Glomerular endothelial cell (primary cell): ENCODE results near the gene MAP2K6. TPM values are rescaled to one million over a fixed set of nuclear protein-coding genes. Genes with fewer than 3 reads are reported as not detected.

ENCODE experiments used
- DNase-seq: peaks from one replicate; pipeline ENCODE4 v3.0.0-alpha.2; 2011; ENCODE audit warnings: low read depth, low spot score; ENCODE audit errors: extremely low read depth
- total RNA-seq: library from RNA; depleted of rRNA; stranded (reverse); fragments of >200 nt; gene quantifications from 2 replicates; pipeline ENCODE4 v1.2.3, GENCODE V29; 2015

MAP2K6 gene
- total RNA-seq, 1 donor from 2014 or later, result 8.8 TPM

DNA sequence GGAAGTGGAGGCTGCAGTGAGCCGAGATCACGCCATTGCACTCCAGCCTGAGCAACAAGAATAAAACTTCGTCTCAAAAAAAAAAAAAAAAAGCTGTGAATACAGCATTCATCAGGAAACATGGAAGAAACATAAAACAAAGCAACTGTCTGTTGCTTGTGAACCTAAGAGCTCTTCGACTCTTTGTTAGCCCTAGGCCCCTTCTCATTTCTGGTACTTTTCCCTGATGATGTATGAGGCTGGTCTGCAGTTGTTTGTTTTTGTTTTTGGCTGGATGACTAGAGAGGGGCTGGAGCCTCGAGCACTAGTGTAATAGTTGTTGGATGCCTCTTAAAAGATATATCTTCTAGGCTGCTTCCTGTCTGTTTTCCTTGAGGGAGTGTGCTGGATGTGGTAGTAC, 113.5 kb downstream of the MAP2K6 start:
- DNase-seq, result no peak

- no peak for DNase-seq
These were observed 119.2 kb downstream of the MAP2K6 start for GRCh38 chr17:69533481-69534234.

GRCh38 chr17:69534235-69534621, 119.7 kb downstream of the MAP2K6 start:
- no peak for DNase-seq

DNA sequence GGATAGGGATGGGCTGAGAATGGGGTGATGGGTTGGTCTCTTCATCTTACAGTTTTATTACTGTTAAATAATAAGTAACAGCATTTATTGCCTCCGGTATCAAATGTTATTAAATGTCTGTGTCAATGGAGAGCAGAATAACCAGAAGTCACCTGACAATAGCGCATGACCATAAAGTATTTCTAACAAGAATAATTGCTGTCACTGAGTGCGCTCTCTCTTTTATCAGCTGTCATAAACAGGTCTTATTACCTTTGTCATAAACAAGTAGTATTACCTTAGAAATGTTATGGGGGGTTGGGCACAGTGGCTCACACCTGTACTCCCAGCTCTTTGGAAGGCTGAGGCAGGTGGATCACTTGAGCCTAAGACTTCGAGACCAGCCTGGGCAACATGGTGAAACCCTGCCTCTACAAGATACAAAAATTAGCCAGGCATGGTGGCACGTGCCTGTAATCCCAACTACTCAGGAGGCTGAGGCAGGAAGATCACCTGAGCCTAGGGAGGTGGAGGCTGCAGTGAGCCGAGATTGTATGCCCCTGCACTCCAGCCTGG, 120.6 kb downstream of the MAP2K6 start:
- no peak for DNase-seq

DNA sequence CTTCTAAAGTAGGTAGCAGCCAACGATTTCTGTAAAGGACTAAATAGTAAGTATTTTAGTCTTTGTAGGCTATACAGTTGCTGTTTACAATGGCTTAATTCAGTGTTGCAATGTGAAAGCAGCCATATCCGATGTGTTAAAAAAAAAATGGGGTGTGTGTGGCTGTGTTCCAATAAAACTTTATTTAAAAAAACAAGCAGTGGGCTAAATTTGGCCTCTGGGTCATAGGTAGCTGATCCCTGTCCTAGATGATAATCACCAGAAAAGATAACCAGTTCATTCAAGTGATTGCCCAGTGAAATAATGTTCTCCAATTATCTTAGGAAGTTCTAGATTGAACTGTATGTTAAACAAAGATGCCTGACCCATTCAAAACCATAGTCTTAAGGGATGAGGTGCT, 124.3 kb downstream of the MAP2K6 start:
- DNase-seq, result no peak

DNA sequence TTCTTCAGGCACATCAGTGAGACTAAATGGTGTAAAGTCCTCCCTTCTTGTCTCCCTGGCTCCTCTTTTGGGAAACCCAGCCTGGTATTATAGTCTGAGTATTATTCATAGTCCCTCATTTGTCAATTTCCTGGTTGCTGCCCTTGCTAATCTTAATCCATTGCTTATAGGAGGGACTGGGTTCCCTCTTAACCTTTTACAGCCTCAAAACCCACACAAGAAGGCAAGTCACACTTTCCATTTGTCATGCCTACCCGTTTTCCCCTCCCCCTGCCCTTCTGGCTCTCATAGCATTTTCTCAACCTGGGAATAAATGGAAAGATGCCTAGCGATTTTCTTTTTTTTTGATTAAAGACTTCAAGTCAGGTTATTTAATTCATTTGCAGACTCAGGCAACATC, 124.8 kb downstream of the MAP2K6 start:
- DNase-seq, result no peak

DNA sequence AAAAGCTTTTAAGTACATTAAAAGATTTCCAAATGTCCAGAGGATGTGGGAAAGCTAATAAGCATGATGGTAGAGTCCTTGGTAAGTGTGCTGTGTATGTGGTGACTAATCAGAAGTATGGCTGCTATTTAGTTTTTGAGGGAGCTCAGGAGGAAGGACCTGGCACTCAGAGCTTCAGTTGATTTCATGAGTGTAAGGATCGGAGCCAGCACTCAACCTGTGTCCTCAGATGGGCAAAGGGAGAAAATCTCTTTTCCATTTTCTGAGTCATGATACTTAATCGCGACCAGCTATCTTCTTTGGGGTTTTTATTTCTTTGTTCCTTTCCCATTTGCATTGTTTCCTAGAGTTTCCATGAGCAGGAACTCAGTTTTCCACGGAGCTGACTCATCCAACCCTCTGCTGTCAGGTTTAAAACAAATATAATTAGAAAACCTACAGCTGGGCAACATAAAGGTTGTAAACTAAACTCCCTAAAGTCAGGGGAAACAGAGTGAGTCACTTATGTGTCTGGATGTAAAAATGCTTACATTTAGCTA, 125.4 kb downstream of the MAP2K6 start:
- peak; percentile 85 for DNase-seq

- no peak for DNase-seq
These were observed 125.9 kb downstream of the MAP2K6 start for GRCh38 chr17:69540356-69540755.

- no peak for DNase-seq
These were observed 132.7 kb downstream of the MAP2K6 start for GRCh38 chr17:69547230-69547629.

DNA sequence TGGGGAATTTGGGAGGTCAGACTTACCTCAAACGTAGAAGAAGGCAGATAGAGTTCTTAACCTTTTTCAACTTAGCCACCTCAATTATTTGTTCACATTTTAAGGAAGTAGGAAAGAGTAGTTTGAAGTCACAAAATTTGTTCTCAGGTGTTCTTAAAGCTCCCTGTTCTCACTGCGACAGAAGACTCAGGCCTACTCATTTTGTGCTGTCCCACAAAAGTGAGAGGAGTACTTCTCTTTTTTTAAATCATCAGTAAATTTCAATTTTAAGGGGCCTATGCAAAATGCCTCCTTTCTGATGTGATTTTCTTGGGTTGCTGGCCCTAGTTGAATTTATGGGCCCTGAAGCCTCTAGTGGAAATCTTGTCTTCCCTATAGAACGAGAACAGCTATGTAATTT, 133.4 kb downstream of the MAP2K6 start:
- no peak for DNase-seq

DNA sequence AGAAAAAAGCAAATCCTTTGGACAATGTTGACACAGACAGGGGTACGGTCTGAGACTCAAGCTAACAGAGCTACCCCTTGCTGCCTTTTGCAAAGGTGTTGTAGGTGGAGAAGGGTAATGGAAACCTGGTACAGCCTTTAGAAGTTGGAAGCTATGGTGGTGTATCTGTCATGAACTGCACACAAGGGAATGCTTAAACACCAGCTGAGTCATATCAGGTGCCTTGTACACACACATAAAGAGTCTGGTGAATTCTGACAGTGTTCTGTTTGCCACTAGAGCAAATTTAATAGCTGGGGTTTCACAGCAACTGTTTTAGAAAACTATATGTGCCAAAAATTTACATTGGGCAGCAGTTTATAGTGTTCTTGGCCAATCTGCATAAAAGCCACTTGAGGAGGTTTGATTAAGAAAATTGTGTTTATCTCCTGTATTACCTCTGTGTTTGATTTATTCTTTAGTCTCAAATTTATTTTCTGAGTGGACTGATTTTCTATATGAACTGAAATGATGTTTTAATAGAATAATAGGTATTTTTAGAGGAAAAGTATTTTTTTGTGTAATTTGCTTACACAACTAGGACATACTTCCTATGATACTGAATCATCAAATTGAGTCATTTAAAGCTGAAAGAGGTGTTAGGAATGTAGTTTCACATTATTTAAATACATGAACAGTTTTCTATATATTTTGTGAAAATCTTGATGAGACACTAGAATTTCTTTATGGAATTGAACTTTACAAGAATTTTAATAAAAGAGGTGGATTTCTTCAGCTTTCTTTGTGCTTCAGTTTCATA, 136.9 kb downstream of the MAP2K6 start:
- no peak for DNase-seq

DNA sequence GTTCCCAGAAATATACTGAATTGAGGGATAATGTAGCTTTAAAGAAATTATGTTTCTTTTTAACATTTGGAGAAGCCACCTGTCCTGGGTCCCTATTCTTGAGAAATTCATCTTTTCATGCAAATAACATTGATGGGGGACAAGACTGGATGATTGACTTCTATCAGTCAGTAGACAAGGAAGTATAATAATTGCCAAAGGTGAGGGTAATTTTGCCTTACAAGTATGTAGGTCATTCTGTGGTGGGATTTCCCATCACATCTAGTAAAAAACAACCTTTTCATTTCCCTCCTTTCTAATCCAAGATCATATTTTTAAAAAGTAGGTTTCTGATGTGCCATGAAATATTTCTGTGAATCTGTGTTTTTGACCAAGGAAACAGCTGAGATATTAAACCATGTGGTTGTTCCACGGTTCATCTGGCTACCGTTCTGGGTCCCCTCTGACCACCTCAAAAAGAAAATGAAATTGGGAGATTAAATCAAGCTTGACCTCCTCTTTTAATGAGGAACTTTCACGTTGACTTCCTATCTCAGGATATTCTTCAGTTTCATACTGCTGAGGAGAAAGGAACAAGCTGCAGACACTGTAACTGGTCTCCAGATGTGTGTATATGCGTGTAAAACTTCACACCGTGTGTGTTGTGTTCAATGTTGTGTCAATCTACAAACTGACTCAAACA, 138.6 kb downstream of the MAP2K6 start:
- DNase-seq, result no peak

DNA sequence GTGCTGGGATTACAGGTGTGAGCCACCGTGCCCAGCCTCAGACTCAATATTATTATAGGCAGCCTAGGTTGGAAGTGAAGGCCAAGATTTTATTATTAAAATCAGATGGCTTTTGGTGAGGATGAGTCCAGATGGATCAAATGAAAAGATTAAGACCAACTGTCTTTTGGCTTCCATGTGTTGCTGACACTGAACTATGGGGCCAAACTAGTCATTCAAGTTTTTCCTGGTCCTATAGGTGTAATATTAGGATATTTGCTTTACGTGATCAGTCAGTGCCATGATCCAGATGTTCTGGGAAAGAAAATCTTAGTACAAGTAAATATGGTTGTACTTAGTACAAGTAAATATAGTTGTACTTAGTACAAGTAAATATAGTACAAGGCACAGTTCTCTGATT, 140.6 kb downstream of the MAP2K6 start:
- no peak for DNase-seq

DNA sequence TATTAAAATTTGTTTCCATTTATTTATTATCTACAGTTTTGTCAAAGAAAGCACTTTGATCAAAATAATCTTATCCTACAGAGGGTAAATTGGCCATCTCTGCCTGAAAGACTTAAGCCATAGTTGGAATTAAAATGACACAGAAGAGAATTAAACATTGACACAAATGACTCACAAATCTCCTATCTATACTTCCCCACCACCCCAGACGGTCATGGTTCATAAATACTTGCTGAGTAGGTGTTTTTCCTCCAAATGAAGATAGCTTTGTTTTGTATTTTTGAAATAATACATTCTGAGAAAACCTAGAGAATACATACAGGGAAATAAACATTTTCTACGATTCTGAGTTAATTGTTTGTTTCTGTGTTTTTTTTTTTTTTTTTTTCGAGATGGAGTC, 142.8 kb downstream of the MAP2K6 start:
- DNase-seq, result no peak

DNA sequence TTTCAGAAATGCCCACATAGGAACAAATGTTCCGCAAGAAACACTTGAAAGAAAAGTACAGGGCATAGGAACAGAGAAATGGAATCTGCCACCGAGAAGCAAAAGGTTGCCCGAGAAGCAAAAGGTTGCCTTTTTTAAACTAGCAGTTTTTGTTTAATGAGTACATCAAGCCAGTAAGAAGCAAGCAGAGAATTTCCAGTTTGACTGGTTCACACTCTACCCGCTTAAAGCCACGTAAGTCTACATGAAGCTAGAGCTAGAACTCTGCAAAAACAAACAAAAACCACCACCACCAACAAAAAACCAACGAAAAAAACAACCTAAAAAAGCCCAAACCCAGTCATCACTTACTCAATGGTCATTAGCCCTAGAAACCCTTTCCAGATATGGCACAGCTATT, 144.3 kb downstream of the MAP2K6 start:
- no peak for DNase-seq

DNA sequence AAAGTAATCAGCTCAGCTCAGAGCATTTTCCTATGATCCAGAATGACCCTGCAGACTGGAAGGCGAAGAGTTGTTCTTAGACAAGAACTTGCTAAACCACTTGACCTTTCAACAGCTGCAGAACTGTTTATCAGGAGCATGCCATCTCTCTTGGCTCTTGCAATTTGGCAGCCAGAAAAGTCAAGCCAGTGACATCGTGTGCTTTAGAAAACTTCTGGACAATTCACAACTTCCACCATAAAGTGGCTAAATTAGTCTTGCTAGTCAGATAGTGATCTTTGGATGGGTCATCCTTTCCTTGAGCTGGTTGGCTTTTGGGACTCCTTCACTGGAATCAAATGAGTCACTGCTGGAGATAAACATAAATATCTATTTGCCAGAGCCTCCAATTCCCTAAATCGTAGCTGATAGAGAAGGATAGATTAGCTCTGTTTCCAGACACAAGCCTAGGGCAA, 146.5 kb downstream of the MAP2K6 start:
- DNase-seq, result no peak

DNA sequence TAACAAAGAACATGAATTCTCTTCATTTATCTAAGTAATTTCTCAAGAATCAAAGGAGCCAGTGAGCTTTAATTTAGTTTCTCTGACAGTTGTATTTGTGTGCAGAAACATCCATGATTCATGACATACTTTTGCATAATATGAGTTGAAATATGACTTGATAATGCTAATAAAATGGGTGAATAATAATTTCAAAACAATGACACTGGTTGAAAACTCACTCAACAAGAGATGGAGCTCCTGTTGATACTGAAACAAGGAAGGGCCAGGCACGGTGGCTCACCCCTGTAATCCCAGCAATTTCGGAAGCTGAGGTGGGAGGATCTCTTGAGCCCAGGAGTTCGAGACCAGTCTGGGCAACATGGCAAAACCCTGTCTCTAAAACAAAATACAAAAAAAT, 147.0 kb downstream of the MAP2K6 start:
- no peak for DNase-seq

DNA sequence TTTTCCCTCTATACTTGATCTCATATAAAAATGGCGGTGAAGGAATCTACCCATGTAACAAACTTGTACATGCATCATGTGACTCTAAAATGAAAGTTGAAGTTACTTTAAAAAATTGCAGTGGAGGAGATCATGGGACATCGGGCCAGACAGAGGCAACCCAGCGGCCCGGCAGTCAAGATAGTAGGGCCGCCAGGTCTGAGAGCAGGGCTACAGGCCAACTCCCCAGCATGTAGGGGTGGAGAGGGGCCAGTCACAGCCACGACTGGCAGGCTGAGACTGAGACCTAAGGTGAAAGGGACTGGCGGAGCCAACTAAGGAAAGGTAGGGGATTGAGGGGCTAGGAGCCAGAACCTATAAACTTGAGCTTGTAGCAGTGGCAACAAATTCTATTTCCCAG, 150.9 kb downstream of the MAP2K6 start:
- DNase-seq, result no peak

DNA sequence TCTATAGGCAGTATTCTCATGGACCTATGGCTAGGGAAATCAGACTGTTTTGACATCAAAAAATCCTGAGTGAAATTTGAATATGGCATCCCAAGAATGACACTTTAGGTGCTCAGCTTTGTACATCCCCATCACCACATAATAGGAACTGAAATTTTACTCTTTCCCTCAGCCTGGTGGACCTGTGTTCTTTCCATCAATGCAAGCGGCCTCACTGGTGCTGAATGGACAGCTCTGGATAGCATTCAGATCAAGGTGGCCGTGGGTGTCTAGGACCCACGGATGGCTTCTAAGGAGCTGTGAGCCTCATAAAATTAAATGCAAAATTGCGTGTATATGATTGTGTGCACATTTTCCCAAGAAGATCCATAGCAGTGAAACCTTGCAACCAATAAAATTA, 152.6 kb downstream of the MAP2K6 start:
- no peak for DNase-seq

DNA sequence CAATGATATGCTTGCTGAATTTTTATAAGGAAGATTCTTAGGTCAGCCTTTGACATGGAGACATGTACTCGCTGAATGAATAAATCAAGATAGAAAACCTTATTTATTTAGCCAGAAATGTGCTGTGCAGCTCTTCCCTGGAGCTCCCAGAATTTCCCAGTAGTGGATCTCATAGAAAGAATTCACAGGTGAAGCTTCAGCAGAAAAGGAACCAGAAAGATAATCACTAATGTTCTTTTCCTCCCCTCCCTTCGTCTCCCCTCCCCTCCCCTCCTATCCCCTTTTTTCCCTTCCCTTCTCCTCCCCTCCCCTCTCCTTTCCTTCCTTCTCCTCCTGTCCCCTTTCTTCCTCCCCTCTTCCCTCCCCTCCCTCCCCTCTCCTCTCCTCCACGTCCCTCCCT, 158.2 kb downstream of the MAP2K6 start:
- DNase-seq, result no peak

GRCh38 chr17:69573396-69573795, 158.9 kb downstream of the MAP2K6 start:
- no peak for DNase-seq
